Transverse colon (tissue), 4 donors: ENCODE results near the gene P2RY1.

Source experiments
- POLR2AphosphoS5 ChIP-seq, 3 donors: sonication (generic); formaldehyde crosslinking; IDR thresholded peaks; one replicate each; pipeline ENCODE4 v1.6.1; 2016; ENCODE audit warnings: antibody characterized with exemption in 3 of 3
- TF ChIP-seq, protein P1 (sequence below), 5 experiments: fragments of 200-600 bp in 3 of 5; fragments of 450-650 bp in 2 of 5; sonication (generic) in 3 of 5; IDR thresholded peaks; 1 replicate in 2 of 5; 2 replicates in 3 of 5; pipeline ENCODE4 v1.5.1; 2016 to 2017; ENCODE audit warnings: antibody characterized with exemption in 5 of 5, inconsistent platforms in 3 of 5, mild to moderate bottlenecking in 2 of 5, moderate library complexity in 1 of 5

- TF ChIP-seq POLR2AphosphoS5 (IDR thresholded peaks at IDR 0.05) = no peak
- TF ChIP-seq, protein P1, sequence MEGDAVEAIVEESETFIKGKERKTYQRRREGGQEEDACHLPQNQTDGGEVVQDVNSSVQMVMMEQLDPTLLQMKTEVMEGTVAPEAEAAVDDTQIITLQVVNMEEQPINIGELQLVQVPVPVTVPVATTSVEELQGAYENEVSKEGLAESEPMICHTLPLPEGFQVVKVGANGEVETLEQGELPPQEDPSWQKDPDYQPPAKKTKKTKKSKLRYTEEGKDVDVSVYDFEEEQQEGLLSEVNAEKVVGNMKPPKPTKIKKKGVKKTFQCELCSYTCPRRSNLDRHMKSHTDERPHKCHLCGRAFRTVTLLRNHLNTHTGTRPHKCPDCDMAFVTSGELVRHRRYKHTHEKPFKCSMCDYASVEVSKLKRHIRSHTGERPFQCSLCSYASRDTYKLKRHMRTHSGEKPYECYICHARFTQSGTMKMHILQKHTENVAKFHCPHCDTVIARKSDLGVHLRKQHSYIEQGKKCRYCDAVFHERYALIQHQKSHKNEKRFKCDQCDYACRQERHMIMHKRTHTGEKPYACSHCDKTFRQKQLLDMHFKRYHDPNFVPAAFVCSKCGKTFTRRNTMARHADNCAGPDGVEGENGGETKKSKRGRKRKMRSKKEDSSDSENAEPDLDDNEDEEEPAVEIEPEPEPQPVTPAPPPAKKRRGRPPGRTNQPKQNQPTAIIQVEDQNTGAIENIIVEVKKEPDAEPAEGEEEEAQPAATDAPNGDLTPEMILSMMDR (IDR thresholded peaks at IDR 0.05) = no peak
Observed at GRCh38 chr3:152849996-152850578, 15.2 kb downstream of the P2RY1 start.
